H1 (cell line): ENCODE measurements around the gene ZNF512. TPM values are rescaled to one million over a fixed set of nuclear protein-coding genes. Genes with fewer than 3 reads are reported as not detected.

Experiments used
- CBX5 ChIP-seq: fragments of 300-800, 300-1000 bp; sonication (generic); IDR thresholded peaks from 2 replicates; pipeline ENCODE4 v1.7.1; 2016; ENCODE audit warnings: antibody characterized with exemption, low read length, low read depth
- EP300 ChIP-seq, 2 experiments: IDR thresholded peaks; 1 replicate in 1 of 2; 2 replicates in 1 of 2; pipeline ENCODE4 v1.6.1; 2011 to 2012; ENCODE audit warnings: low read depth in 2 of 2, low read length in 2 of 2, mild to moderate bottlenecking in 2 of 2, borderline replicate concordance in 1 of 2, inconsistent platforms in 1 of 2, moderate library complexity in 1 of 2
- SUZ12 ChIP-seq: fragments of 200-600 bp; sonication (generic); IDR thresholded peaks from 2 replicates; pipeline ENCODE4 v1.6.1; 2012; ENCODE audit warnings: mild to moderate bottlenecking, inconsistent platforms, low read length, moderate library complexity, mixed read lengths
- USF2 ChIP-seq: IDR thresholded peaks from 2 replicates; pipeline ENCODE4 v1.6.1; 2011; ENCODE audit warnings: low read length, improper control_type of control experiment
- polyA plus RNA-seq, 7 experiments: library from polyadenylated mRNA; depleted of rRNA in 3 of 7; stranded (reverse) in 5 of 7; unstranded in 2 of 7; fragments of >200 nt in 5 of 7; fragments of 200-250 nt in 2 of 7; gene quantifications; 1 replicate in 5 of 7; 2 replicates in 1 of 7; 4 replicates in 1 of 7; pipeline versions ENCODE4 v1.2.1 to v1.2.3, GENCODE V29; 2011 to 2013; ENCODE audit warnings: missing spikeins in 2 of 7, mixed read lengths in 2 of 7
- total RNA-seq: library from RNA; stranded (reverse); fragmentation: NEBNext Ultra II Directional; extraction: Animal tissue kit (Norgen Biotek cat#: 25700); gene quantifications from 2 replicates; pipeline ENCODE4 v1.2.1, GENCODE V29; 2021

Gene ZNF512
- total and polyA plus RNA-seq, 2 of the 8 experiments (the other 6 are each of a cell fraction or from before 2014, with no cell fraction given) = 17.6 to 37.9 TPM

- TF ChIP-seq CBX5 (no peak), USF2 (no peak), SUZ12 (no peak), EP300 (IDR thresholded peaks at IDR 0.05; ENCODE audit: borderline replicate concordance in 1 of 2, low read depth in 2 of 2, low read length in 2 of 2) (no peak)
Measured at GRCh38 chr2:27569398-27569797, 13.4 kb upstream of the ZNF512 start (continued).
